ENCODE data around the gene ASXL3.

The ASXL3 gene

GRCh38 chr18:33652635-33653034 is 74.6 kb downstream of the ASXL3 start:
- H3K27ac ChIP-seq, result no peak overlapping the region
- DNase-seq (ENCODE audit: low read depth, low spot score), result no peak

DNA sequence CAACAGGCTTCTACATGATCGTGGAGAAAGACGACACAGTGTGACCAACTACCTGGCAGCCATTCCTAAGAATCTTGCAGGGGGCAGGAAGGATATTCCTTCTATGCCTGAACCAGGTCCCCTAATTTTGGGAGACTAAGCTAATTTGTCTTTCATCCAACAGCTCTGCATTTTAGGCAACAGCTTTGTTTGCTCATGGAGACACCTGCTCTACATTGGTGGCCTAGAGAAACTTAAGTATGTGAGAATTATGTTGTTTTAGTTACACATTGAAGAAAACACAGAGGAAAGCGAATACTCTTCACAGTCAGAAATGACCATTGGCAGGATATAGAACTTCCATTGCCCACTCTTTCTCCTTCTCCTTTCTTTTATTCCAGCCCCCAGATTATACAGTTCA is 75.2 kb downstream of the ASXL3 start:
- no peak overlapping the region for H3K27ac ChIP-seq

GRCh38 chr18:33656889-33657448 is 79.0 kb downstream of the ASXL3 start:
- H3K27ac ChIP-seq, result no peak overlapping the region
- no peak for DNase-seq (ENCODE audit: low read depth, low spot score)

More for the DNA sequence above, 75.2 kb downstream of the ASXL3 start:
- no peak for DNase-seq (ENCODE audit: low read depth, low spot score)

GRCh38 chr18:33660696-33661310 is 82.8 kb downstream of the ASXL3 start:
- H3K27ac ChIP-seq, result no peak overlapping the region
- no peak for DNase-seq (ENCODE audit: low read depth, low spot score)

GRCh38 chr18:33664241-33664874 is 86.3 kb downstream of the ASXL3 start:
- H3K27ac ChIP-seq, result no peak overlapping the region
- DNase-seq (ENCODE audit: low read depth, low spot score), result no peak

DNA sequence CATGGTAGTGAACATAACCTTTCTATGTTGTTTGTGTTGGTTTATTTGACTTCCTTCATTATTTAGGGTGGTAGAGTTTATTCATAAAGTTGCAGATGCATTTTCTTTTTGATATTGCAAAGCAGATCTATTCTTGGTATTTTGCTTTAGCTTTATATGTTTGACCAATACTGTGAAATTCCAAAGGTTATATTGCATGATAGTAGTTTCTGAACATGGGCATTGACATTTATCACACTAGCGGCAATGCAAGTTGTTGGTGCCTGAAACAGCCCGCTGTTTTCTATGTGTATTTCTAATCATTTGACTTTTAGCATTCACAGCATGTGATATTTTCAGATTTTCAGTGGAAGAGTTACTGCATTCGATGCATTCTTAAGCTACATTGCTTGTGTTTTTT is 87.2 kb downstream of the ASXL3 start:
- H3K27ac ChIP-seq, result no peak overlapping the region
- DNase-seq (ENCODE audit: low read depth, low spot score), result no peak

- no peak for DNase-seq (ENCODE audit: low read depth, low spot score)
- H3K27ac ChIP-seq, result no peak overlapping the region
These were observed 87.6 kb downstream of the ASXL3 start for GRCh38 chr18:33665641-33666040.

GRCh38 chr18:33666915-33667314 is 88.9 kb downstream of the ASXL3 start:
- DNase-seq (ENCODE audit: low read depth, low spot score), result no peak
- H3K27ac ChIP-seq, result no peak overlapping the region

- H3K27ac ChIP-seq, result no peak overlapping the region
These were observed 91.6 kb downstream of the ASXL3 start for GRCh38 chr18:33669589-33669988.

DNA sequence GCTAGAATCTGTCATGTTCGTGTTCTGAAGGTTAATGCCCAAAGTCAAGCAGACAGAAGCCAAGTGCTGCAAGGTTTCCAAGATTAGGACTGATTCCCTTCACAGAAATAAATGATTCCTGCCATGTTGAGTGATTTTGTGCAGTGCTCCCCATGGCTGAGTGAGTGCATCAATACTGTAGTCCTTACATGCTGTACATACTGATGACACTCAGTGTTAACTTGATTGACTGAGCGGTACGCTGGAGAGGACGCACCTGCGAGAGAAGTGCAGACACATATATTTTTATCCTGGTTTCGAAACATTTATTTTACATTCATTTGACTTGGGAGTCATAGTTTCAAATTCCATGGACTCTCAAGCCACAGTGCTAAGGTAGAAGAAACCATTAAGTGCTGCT is 92.0 kb downstream of the ASXL3 start:
- DNase-seq (ENCODE audit: low read depth, low spot score), result no peak

More at GRCh38 chr18:33669589-33669988, 91.6 kb downstream of the ASXL3 start:
- DNase-seq (ENCODE audit: low read depth, low spot score), result no peak

GRCh38 chr18:33673689-33674088 is 95.7 kb downstream of the ASXL3 start:
- no peak overlapping the region for H3K27ac ChIP-seq
- no peak for DNase-seq (ENCODE audit: low read depth, low spot score)

More for the DNA sequence above, 92.0 kb downstream of the ASXL3 start:
- no peak overlapping the region for H3K27ac ChIP-seq

- DNase-seq (ENCODE audit: low read depth, low spot score), result no peak
- H3K27ac ChIP-seq, result no peak overlapping the region
These were observed 98.6 kb downstream of the ASXL3 start for GRCh38 chr18:33676593-33676992.

DNA sequence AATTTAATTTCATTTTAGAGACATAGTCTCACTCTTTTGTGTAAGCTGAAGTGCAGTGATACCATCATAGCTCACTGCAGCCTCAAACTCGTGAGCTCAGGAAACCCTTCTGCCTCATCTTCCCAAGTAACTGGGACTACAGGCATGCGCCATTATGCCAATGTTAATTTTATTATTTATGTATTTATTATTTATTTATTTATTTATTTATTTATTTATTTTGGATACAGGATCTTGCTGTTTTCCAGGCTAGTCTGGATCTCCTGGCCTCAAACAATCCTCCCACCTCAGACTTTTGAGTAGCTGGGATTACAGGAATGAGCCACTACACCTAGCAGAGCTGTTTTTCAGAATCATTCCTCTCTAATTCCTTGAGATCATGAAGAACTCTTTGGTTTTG is 99.9 kb downstream of the ASXL3 start:
- no peak for DNase-seq (ENCODE audit: low read depth, low spot score)
- H3K27ac ChIP-seq, result no peak overlapping the region

- DNase-seq (ENCODE audit: low read depth, low spot score), result no peak
- H3K27ac ChIP-seq, result no peak overlapping the region
These were observed 104.4 kb downstream of the ASXL3 start for GRCh38 chr18:33682436-33682835.

DNA sequence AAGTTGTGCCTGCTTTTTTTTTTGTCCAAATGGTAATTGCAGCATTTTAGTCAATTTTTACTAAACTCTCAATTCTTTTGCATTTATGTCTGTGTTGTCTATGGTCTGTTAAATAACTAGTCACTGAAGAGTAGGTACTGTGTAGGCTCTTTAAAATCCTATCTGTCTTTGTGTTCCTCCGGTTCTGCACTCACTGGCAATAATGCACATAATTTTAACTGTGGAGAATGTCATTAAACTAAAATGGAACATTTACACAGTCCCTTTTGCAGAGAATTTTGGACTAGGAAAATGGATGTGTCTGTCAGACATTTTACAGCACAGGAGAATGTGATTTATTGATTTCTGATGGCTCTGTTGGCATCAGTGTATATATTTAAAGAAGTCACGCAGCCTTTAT is 116.6 kb downstream of the ASXL3 start:
- H3K27ac ChIP-seq, result no peak overlapping the region
- DNase-seq (ENCODE audit: low read depth, low spot score), result no peak

GRCh38 chr18:33696332-33697162 is 118.5 kb downstream of the ASXL3 start:
- H3K27ac ChIP-seq, result no peak overlapping the region
- no peak for DNase-seq (ENCODE audit: low read depth, low spot score)

- no peak for DNase-seq (ENCODE audit: low read depth, low spot score)
- no peak overlapping the region for H3K27ac ChIP-seq
These were observed 119.5 kb downstream of the ASXL3 start for GRCh38 chr18:33697498-33697897.

- no peak overlapping the region for H3K27ac ChIP-seq
These were observed 121.4 kb downstream of the ASXL3 start for GRCh38 chr18:33699372-33699771.

GRCh38 chr18:33700513-33700976 is 122.5 kb downstream of the ASXL3 start:
- no peak for DNase-seq (ENCODE audit: low read depth, low spot score)
- H3K27ac ChIP-seq, result no peak overlapping the region

More at GRCh38 chr18:33699372-33699771, 121.4 kb downstream of the ASXL3 start:
- no peak for DNase-seq (ENCODE audit: low read depth, low spot score)

- no peak overlapping the region for H3K27ac ChIP-seq
- DNase-seq (ENCODE audit: low read depth, low spot score), result no peak
These were observed 124.6 kb downstream of the ASXL3 start for GRCh38 chr18:33702625-33703024.

GRCh38 chr18:33706391-33706790 is 128.4 kb downstream of the ASXL3 start:
- no peak overlapping the region for H3K27ac ChIP-seq
- no peak for DNase-seq (ENCODE audit: low read depth, low spot score)

Measured in epithelial cell of prostate (primary cell).